Upper lobe of right lung (tissue), 1 donor: ENCODE data around the gene PRKG1. TPM values are rescaled to one million over a fixed set of nuclear protein-coding genes. Genes with fewer than 3 reads are reported as not detected.

Experiments
- ATAC-seq: fragments of 200-7000 bp; cut with Tn5 transposase; one replicate; pipeline ENCODE4 v1.9.1; 2020; ENCODE audit warnings: mild to moderate bottlenecking, moderate library complexity
- DNase-seq: peaks from one replicate; pipeline ENCODE4 v3.0.0-alpha.2; 2020
- H3K27ac ChIP-seq: fragments of 200-600 bp; one replicate; pipeline ENCODE4 v1.8.0; 2022
- H3K27me3 ChIP-seq: fragments of 200-600 bp; one replicate; pipeline ENCODE4 v1.8.0; 2022; ENCODE audit warnings: mild to moderate bottlenecking
- H3K36me3 ChIP-seq: fragments of 200-600 bp; one replicate; pipeline ENCODE4 v1.8.0; 2022
- H3K4me1 ChIP-seq: fragments of 200-600 bp; one replicate; pipeline ENCODE4 v1.8.0; 2022
- H3K4me3 ChIP-seq: fragments of 200-600 bp; one replicate; pipeline ENCODE4 v1.8.0; 2022; ENCODE audit warnings: mild to moderate bottlenecking
- H3K9me3 ChIP-seq: fragments of 200-600 bp; one replicate; pipeline ENCODE4 v1.8.0; 2022
- CTCF ChIP-seq: fragments of 200-600 bp; IDR thresholded peaks from one replicate; pipeline ENCODE4 v1.8.0; 2022; ENCODE audit warnings: antibody characterized with exemption
- intact Hi-C: fragments of 100-400 bp; cut with DNase I; formaldehyde crosslinking; loops from one replicate; pipeline ENCODE4 v1.11.0; 2022
- total RNA-seq: library from RNA; stranded (reverse); fragmentation: NEBNext Ultra II Directional; extraction: Animal tissue kit (Norgen Biotek cat#: 25700); gene quantifications from one replicate; pipeline ENCODE4 v1.2.1, GENCODE V29; 2021
- donor health status: DM: no; HTN: yes; CAD: no; lungs with severe emphysema.

PRKG1 gene
- total RNA-seq, 1 donor from 2014 or later = 30.0 TPM

- no peaks in the 10 kb centered on the region for H3K36me3 ChIP-seq
- no peak for TF ChIP-seq CTCF
- no peaks in the 10 kb centered on the region for H3K9me3 ChIP-seq
- H3K27me3 ChIP-seq = no peaks in the 10 kb centered on the region
- no peak for DNase-seq
- no peak for ATAC-seq
- no peak overlapping the region for H3K4me3 ChIP-seq
- no peak overlapping the region for H3K27ac ChIP-seq
- no peaks in the 10 kb centered on the region for H3K4me1 ChIP-seq
- intact Hi-C loops = no loop called here
Measured at GRCh38 chr10:51972733-51973346, 898.6 kb downstream of the PRKG1 start.

- Histone ChIP-seq H3K27ac (no peak overlapping the region), H3K4me1 (no peaks in the 10 kb centered on the region), H3K27me3 (no peaks in the 10 kb centered on the region), H3K9me3 (no peaks in the 10 kb centered on the region), H3K36me3 (no peaks in the 10 kb centered on the region), H3K4me3 (no peak overlapping the region)
- TF ChIP-seq CTCF = no peak
- ATAC-seq (no peak), DNase-seq (no peak)
- intact Hi-C loops = no loop called here
Measured at GRCh38 chr10:51980752-51981151, 906.5 kb downstream of the PRKG1 start.

- Histone ChIP-seq H3K4me1 (no peaks in the 10 kb centered on the region), H3K27ac (no peak overlapping the region), H3K27me3 (no peaks in the 10 kb centered on the region), H3K9me3 (no peaks in the 10 kb centered on the region), H3K4me3 (no peak overlapping the region), H3K36me3 (no peaks in the 10 kb centered on the region)
- ATAC-seq (no peak), DNase-seq (no peak)
- no peak for TF ChIP-seq CTCF
- intact Hi-C loops = no loop called here
Measured at GRCh38 chr10:51981731-51982130, 907.4 kb downstream of the PRKG1 start.

GRCh38 chr10:51983481-51983880, 909.2 kb downstream of the PRKG1 start:
- H3K27me3 ChIP-seq = no peaks in the 10 kb centered on the region
- intact Hi-C loops = no loop called here
- ATAC-seq (no peak), DNase-seq (no peak)
- no peak overlapping the region for H3K4me3 ChIP-seq
- H3K4me1 ChIP-seq = no peaks in the 10 kb centered on the region
- H3K27ac ChIP-seq = no peak overlapping the region
- no peaks in the 10 kb centered on the region for H3K36me3 ChIP-seq
- no peaks in the 10 kb centered on the region for H3K9me3 ChIP-seq
- TF ChIP-seq CTCF = no peak

GRCh38 chr10:51985336-51985735, 911.0 kb downstream of the PRKG1 start:
- Histone ChIP-seq H3K36me3 (no peaks in the 10 kb centered on the region), H3K27me3 (no peaks in the 10 kb centered on the region), H3K4me3 (no peak overlapping the region), H3K9me3 (no peaks in the 10 kb centered on the region), H3K4me1 (no peaks in the 10 kb centered on the region), H3K27ac (no peak overlapping the region)
- intact Hi-C loops = no loop called here
- ATAC-seq = no peak
- DNase-seq = no peak
- TF ChIP-seq CTCF = no peak

- ATAC-seq = no peak
- intact Hi-C loops = no loop called here
Measured at GRCh38 chr10:51986516-51986915, 912.2 kb downstream of the PRKG1 start.

More at GRCh38 chr10:51986516-51986915, 912.2 kb downstream of the PRKG1 start:
- Histone ChIP-seq H3K27me3 (no peaks in the 10 kb centered on the region), H3K27ac (no peak overlapping the region), H3K4me1 (no peaks in the 10 kb centered on the region), H3K4me3 (no peak overlapping the region), H3K36me3 (no peaks in the 10 kb centered on the region), H3K9me3 (no peaks in the 10 kb centered on the region)
- DNase-seq = no peak
- TF ChIP-seq CTCF = no peak
